ENCODE data around the gene YIPF6.
"Not testable (repeated sequence)": the region's sequence is repeated elsewhere in the genome, so short reads cannot be mapped to it uniquely, and the experiment has no call there.

YIPF6 gene

GRCh38 chrX:68506649-68507048, 7.8 kb downstream of the YIPF6 start:
- no peak for DNase-seq (ENCODE audit: low spot score)

- DNase-seq (ENCODE audit: low spot score), result no peak
Observed at GRCh38 chrX:68508799-68509198, 9.9 kb downstream of the YIPF6 start.

GRCh38 chrX:68511255-68511654, 12.4 kb downstream of the YIPF6 start:
- peak; percentile 58 for DNase-seq (ENCODE audit: low spot score)

GRCh38 chrX:68524680-68525079, 25.8 kb downstream of the YIPF6 start:
- not testable (repeated sequence) for DNase-seq (ENCODE audit: low spot score)

GRCh38 chrX:68532831-68533533, 34.1 kb downstream of the YIPF6 start:
- no peak for DNase-seq (ENCODE audit: low spot score)

GRCh38 chrX:68533656-68534055, 34.8 kb downstream of the YIPF6 start:
- no peak for DNase-seq (ENCODE audit: low spot score)

GRCh38 chrX:68534691-68535090, 35.8 kb downstream of the YIPF6 start:
- no peak for DNase-seq (ENCODE audit: low spot score)

GRCh38 chrX:68536429-68536828, 37.6 kb downstream of the YIPF6 start:
- no peak for DNase-seq (ENCODE audit: low spot score)

GRCh38 chrX:68536884-68537283, 38.0 kb downstream of the YIPF6 start:
- no peak for DNase-seq (ENCODE audit: low spot score)

GRCh38 chrX:68550193-68550592, 51.3 kb downstream of the YIPF6 start:
- no peak for DNase-seq (ENCODE audit: low spot score)

- DNase-seq (ENCODE audit: low spot score), result no peak
Observed at GRCh38 chrX:68556036-68556435, 57.2 kb downstream of the YIPF6 start.

GRCh38 chrX:68557126-68557525, 58.3 kb downstream of the YIPF6 start:
- DNase-seq (ENCODE audit: low spot score), result not testable (repeated sequence)

- DNase-seq (ENCODE audit: low spot score), result not testable (repeated sequence)
Observed at GRCh38 chrX:68559905-68560304, 61.1 kb downstream of the YIPF6 start.

- no peak for DNase-seq (ENCODE audit: low spot score)
Observed at GRCh38 chrX:68568136-68568535, 69.3 kb downstream of the YIPF6 start.

GRCh38 chrX:68570598-68570997, 71.7 kb downstream of the YIPF6 start:
- no peak for DNase-seq (ENCODE audit: low spot score)

GRCh38 chrX:68571292-68571609, 72.4 kb downstream of the YIPF6 start:
- no peak for DNase-seq (ENCODE audit: low spot score)

- peak; percentile 50 for DNase-seq (ENCODE audit: low spot score)
Observed at GRCh38 chrX:68571610-68572311, 72.9 kb downstream of the YIPF6 start.

GRCh38 chrX:68574240-68574639, 75.4 kb downstream of the YIPF6 start:
- no peak for DNase-seq (ENCODE audit: low spot score)

- DNase-seq (ENCODE audit: low spot score), result no peak
Observed at GRCh38 chrX:68579810-68580209, 81.0 kb downstream of the YIPF6 start.

- no peak for DNase-seq (ENCODE audit: low spot score)
Observed at GRCh38 chrX:68584221-68584620, 85.4 kb downstream of the YIPF6 start.
